Ovary (tissue), 9 donors: ENCODE results near the gene NR2F1-AS1. TPM values are rescaled to one million over a fixed set of nuclear protein-coding genes. Genes with fewer than 3 reads are reported as not detected.

Experiments
- DNase-seq, 5 donors: peaks; one replicate each; pipeline ENCODE4 v3.0.0-alpha.2; 2019 to 2020
- H3K27ac ChIP-seq, 2 donors: fragments of 200-600 bp; one replicate each; pipeline versions ENCODE4 v1.5.1 to v1.8.0; 2019 to 2022
- H3K27me3 ChIP-seq: fragments of 200-600 bp; one replicate; pipeline ENCODE4 v1.8.0; 2022
- H3K36me3 ChIP-seq: fragments of 200-600 bp; sonication (generic); one replicate; pipeline ENCODE4 v1.5.1; 2019
- H3K4me1 ChIP-seq: one replicate; pipeline ENCODE4 v1.8.1; 2013; ENCODE audit warnings: mild to moderate bottlenecking, moderate library complexity; ENCODE audit not compliant: insufficient read depth
- H3K4me3 ChIP-seq: fragments of 200-600 bp; sonication (generic); one replicate; pipeline ENCODE4 v1.5.1; 2017
- H3K9me3 ChIP-seq, 2 donors: fragments of 200-600 bp in 1 of 2; sonication (generic) in 1 of 2; one replicate each; pipeline versions ENCODE4 v1.5.1 to v1.8.1; 2013 to 2019; ENCODE audit warnings: mild to moderate bottlenecking in 1 of 2, moderate library complexity in 1 of 2
- CTCF ChIP-seq, 3 donors: fragments of 450-650 bp in 2 of 3; fragments of 200-600 bp in 1 of 3; IDR thresholded peaks; one replicate each; pipeline versions ENCODE4 v1.5.1 to v1.8.0; 2016 to 2022; ENCODE audit warnings: antibody characterized with exemption in 3 of 3, mild to moderate bottlenecking in 1 of 3
- EP300 ChIP-seq: sonication (generic); formaldehyde crosslinking; IDR thresholded peaks from one replicate; pipeline ENCODE4 v1.6.1; 2017; ENCODE audit warnings: antibody characterized with exemption
- POLR2A ChIP-seq: fragments of 450-650 bp; IDR thresholded peaks from one replicate; pipeline ENCODE4 v1.6.1; 2017; ENCODE audit warnings: antibody characterized with exemption, mild to moderate bottlenecking, moderate library complexity
- WGBS, 3 donors: extraction: QIAGEN DNeasy Blood & Tissue Kit in 1 of 3; methylation state at CpG; one replicate each; pipeline versions ENCODE4 v1.1.5 to v1.1.7; 2013 to 2017; 5-methylcytosine and 5-hydroxymethylcytosine counted together
- intact Hi-C, 4 donors: fragments of 100-400 bp; cut with DNase I; formaldehyde crosslinking; loops; one replicate each; pipeline versions ENCODE4 v1.11.0 to v1.15.1; 2022 to 2023
- polyA plus RNA-seq, 2 donors: library from polyadenylated mRNA; stranded (reverse); fragments of 200-250 nt in 1 of 2; fragments of 350-450 nt in 1 of 2; fragmentation: Illumina TruSeq in 1 of 2; extraction: RNeasy Lipid Tissue Mini Kit (QIAGEN cat#74804) in 1 of 2; gene quantifications; one replicate each; pipeline ENCODE4 v1.2.3, GENCODE V29; 2013 to 2014
- total RNA-seq, 7 donors: library from RNA; depleted of rRNA in 2 of 7; stranded (reverse); fragments of >200 nt in 2 of 7; fragmentation: NEBNext Ultra II Directional in 3 of 7; extraction: Animal tissue kit (Norgen Biotek cat#: 25700) in 3 of 7; gene quantifications; one replicate each; pipeline versions ENCODE4 v1.1.0 to v1.2.4, GENCODE V29; 2016 to 2023
- donor health status: DM: no; HTN: no; CAD: no; lungs with moderate emphysema.
- donor health status: DM: no; HTN: no; CAD: no.
- donor health status: Bipolar disorder and iron deficiency.
- donor health status: DM: yes; HTN: yes; CAD: no.
- donor health status: DM: no; HTN: no; CAD: no.
- donor health status: DM: yes; HTN: yes; CAD: no.

NR2F1-AS1 gene
- total and polyA plus RNA-seq, 9 donors = 20.7 to 45.7 (median 25.0) TPM

GRCh38 chr5:93588352-93589151 lies 7.5 kb upstream of the NR2F1-AS1 start:
- peaks cover 11% of the 10 kb centered on the region for H3K4me1 ChIP-seq

GRCh38 chr5:93587597-93588351 lies 6.8 kb upstream of the NR2F1-AS1 start:
- TF ChIP-seq POLR2A (no peak), CTCF (IDR thresholded peaks at IDR 0.05) (no peak), EP300 (no peak)
- intact Hi-C loops = loop anchor here in 3 of 4 donors (5.0 to 10.0 kb wide), 4 partner anchors 207 to 673 kb away; no protein-coding TSS in a partner anchor
- DNase-seq = peak in 1 of 5 donors; percentile 46
- WGBS, 3 donors = 65 to 81% (median 80%) methylated on average over 51 to 59 of the region's 59 CpGs
- Histone ChIP-seq H3K4me1 (peaks cover 11% of the 10 kb centered on the region), H3K36me3 (no peaks in the 10 kb centered on the region), H3K27ac (no peak overlapping the region), H3K9me3 (no peaks in the 10 kb centered on the region), H3K27me3 (no peaks in the 10 kb centered on the region), H3K4me3 (peak overlapping the region; percentile 12)

More at GRCh38 chr5:93588352-93589151, 7.5 kb upstream of the NR2F1-AS1 start:
- Histone ChIP-seq H3K27ac (no peak overlapping the region), H3K4me3 (no peak overlapping the region), H3K27me3 (no peaks in the 10 kb centered on the region), H3K36me3 (no peaks in the 10 kb centered on the region), H3K9me3 (no peaks in the 10 kb centered on the region)
- peak in 1 of 5 donors; percentile 53 for DNase-seq
- intact Hi-C loops = loop anchor here in 3 of 4 donors (5.0 to 10.0 kb wide), 4 partner anchors 206 to 674 kb away; no protein-coding TSS in a partner anchor
- WGBS, 3 donors = 51 to 65% (median 58%) methylated on average over 60 to 78 of the region's 78 CpGs
- no peak for TF ChIP-seq CTCF (IDR thresholded peaks at IDR 0.05)
- TF ChIP-seq POLR2A = no peak
- no peak for TF ChIP-seq EP300

GRCh38 chr5:93586736-93587596 lies 5.9 kb upstream of the NR2F1-AS1 start:
- Histone ChIP-seq H3K27me3 (no peaks in the 10 kb centered on the region), H3K36me3 (no peaks in the 10 kb centered on the region), H3K4me3 (peak overlapping the region; percentile 12), H3K27ac (no peak overlapping the region), H3K4me1 (peaks cover 11% of the 10 kb centered on the region), H3K9me3 (no peaks in the 10 kb centered on the region)
- DNase-seq = no peak
- intact Hi-C loops = loop anchor here in 3 of 4 donors (5.0 to 10.0 kb wide), 4 partner anchors 208 to 672 kb away; no protein-coding TSS in a partner anchor
- TF ChIP-seq EP300 = no peak
- WGBS, 3 donors = 43 to 45% (median 44%) methylated on average over 11 of the region's 11 CpGs

- Histone ChIP-seq H3K36me3 (no peaks in the 10 kb centered on the region), H3K4me3 (peak overlapping the region; percentile 67), H3K9me3 (no peaks in the 10 kb centered on the region), H3K27me3 (no peaks in the 10 kb centered on the region), H3K27ac (peak overlapping the region; percentile 55 to 68), H3K4me1 (peaks cover 11% of the 10 kb centered on the region)
- intact Hi-C loops = loop anchor here in 3 of 4 donors (5.0 to 10.0 kb wide), 4 partner anchors 209 to 671 kb away; no protein-coding TSS in a partner anchor
- DNase-seq = no peak
- no peak for TF ChIP-seq EP300
- TF ChIP-seq CTCF (IDR thresholded peaks at IDR 0.05) = no peak
- TF ChIP-seq POLR2A = no peak
- 5 to 10% (median 8%) methylated on average over 13 of the region's 13 CpGs for WGBS, 3 donors
These were observed 4.9 kb upstream of the NR2F1-AS1 start for GRCh38 chr5:93585767-93586385.
